ENCODE data around the gene FOXC2. TPM values are rescaled to one million over a fixed set of nuclear protein-coding genes. Genes with fewer than 3 reads are reported as not detected.

The FOXC2 gene
- total and polyA plus RNA-seq, 2 experiments from 2014 or later, result 2.4 to 3.7 TPM

GRCh38 chr16:86531191-86531545, 35.5 kb upstream of the FOXC2 start:
- Histone ChIP-seq H3K4me3 (no peak overlapping the region), H3K27ac (no peak overlapping the region), H3K27me3 (no peaks in the 10 kb centered on the region), H3K36me3 (no peaks in the 10 kb centered on the region), H3K4me1 (ENCODE audit: low read depth) (peaks cover 8% of the 10 kb centered on the region), H3K9me3 (ENCODE audit: low read depth) (no peaks in the 10 kb centered on the region)
- TF ChIP-seq, protein P1, sequence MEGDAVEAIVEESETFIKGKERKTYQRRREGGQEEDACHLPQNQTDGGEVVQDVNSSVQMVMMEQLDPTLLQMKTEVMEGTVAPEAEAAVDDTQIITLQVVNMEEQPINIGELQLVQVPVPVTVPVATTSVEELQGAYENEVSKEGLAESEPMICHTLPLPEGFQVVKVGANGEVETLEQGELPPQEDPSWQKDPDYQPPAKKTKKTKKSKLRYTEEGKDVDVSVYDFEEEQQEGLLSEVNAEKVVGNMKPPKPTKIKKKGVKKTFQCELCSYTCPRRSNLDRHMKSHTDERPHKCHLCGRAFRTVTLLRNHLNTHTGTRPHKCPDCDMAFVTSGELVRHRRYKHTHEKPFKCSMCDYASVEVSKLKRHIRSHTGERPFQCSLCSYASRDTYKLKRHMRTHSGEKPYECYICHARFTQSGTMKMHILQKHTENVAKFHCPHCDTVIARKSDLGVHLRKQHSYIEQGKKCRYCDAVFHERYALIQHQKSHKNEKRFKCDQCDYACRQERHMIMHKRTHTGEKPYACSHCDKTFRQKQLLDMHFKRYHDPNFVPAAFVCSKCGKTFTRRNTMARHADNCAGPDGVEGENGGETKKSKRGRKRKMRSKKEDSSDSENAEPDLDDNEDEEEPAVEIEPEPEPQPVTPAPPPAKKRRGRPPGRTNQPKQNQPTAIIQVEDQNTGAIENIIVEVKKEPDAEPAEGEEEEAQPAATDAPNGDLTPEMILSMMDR (IDR thresholded peaks at IDR 0.05; ENCODE audit: low read depth, low read length), result no peak
- peak in 1 of 2 donors; percentile 77 for DNase-seq (ENCODE audit: low read depth in 1 of 2, low spot score in 1 of 2)

DNA sequence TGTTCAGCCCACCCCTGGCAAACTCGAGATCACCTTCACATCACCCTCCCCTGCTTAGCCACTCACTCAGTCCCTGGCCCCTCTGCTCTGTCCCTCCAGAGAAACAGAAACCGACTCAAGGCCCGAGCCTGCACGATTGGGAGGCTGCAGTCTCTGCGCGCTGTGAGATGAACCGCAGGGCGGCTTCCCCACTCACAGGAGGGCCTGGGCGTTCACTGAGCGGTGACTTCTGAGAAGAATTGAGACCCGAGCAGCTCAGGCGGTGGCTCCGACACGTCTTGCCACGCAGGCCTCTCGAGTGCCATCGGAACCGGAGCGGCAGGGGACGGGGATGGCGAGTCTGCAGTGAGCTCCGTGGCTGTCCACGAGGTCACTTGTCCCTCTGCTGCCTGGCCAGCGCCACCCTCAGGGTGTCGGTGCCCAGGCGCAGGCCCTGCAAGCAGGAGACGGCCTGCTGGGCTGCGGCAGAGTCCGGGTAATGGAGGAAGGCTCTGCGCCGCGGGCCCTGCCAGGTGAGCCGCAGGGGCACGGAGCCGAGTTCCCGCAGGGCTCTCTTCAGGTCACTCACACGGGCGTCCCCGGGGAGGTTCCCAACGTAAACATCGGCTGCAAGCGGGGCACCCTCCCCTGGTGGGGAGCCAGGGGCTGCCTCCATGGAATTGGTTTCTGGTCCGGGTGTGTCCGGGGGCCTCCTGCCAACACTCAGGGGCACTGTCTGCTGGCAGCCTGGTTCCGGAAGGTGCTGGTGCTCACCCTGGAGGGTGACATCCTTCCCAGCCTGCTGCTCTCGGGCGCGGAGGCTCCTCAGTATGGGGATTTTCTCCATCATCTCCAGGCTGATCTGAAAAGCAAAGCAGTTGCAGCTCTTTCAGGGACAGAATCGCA, 34.7 kb upstream of the FOXC2 start:
- no peak for DNase-seq (ENCODE audit: low read depth in 1 of 2, low spot score in 1 of 2)
- Histone ChIP-seq H3K4me3 (no peak overlapping the region), H3K4me1 (ENCODE audit: low read depth) (peaks cover 8% of the 10 kb centered on the region), H3K9me3 (ENCODE audit: low read depth) (no peaks in the 10 kb centered on the region), H3K27me3 (no peaks in the 10 kb centered on the region), H3K36me3 (no peaks in the 10 kb centered on the region), H3K27ac (no peak overlapping the region)
- TF ChIP-seq, protein P1 (IDR thresholded peaks at IDR 0.05; ENCODE audit: low read depth, low read length), result no peak

- no peak for DNase-seq (ENCODE audit: low read depth in 1 of 2, low spot score in 1 of 2)
- Histone ChIP-seq H3K4me3 (no peak overlapping the region), H3K4me1 (ENCODE audit: low read depth) (peaks cover 5% of the 10 kb centered on the region), H3K36me3 (no peaks in the 10 kb centered on the region), H3K27me3 (no peaks in the 10 kb centered on the region), H3K9me3 (ENCODE audit: low read depth) (no peaks in the 10 kb centered on the region), H3K27ac (no peak overlapping the region)
- TF ChIP-seq, protein P1 (IDR thresholded peaks at IDR 0.05; ENCODE audit: low read depth, low read length), result no peak
Observed at GRCh38 chr16:86532526-86532815, 34.2 kb upstream of the FOXC2 start.

- Histone ChIP-seq H3K27ac (no peak overlapping the region), H3K4me3 (no peak overlapping the region), H3K4me1 (ENCODE audit: low read depth) (no peaks in the 10 kb centered on the region)
Observed at GRCh38 chr16:86533076-86533475, 33.6 kb upstream of the FOXC2 start.

DNA sequence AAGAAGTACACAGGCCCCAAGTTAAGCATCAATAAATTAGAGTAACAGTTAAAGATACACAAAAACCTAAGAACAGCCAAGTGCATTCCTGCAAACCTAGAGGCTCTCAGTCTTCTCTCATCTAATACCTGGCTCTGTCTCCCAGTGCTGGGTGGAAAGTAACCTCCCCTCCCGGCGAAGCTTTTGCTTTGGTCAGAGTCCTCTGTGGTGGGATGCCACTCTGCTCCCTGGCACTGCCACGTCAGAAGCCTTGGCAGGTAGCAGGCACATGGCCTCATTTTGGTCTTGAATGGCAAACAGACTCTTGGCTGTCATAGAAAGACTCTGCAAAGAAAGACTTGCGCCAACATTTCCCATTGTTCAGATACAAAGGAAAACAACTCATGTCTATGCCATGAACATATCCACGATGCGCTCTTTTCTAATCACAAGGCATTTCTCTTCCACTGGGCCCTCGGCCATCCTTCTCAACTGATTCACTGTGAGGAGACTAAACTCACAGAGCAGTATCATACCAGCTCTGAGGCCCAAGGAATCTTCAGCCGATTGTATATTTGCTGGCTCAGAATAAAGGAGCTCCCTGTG, 32.8 kb upstream of the FOXC2 start:
- no peaks in the 10 kb centered on the region for H3K9me3 ChIP-seq (ENCODE audit: low read depth)
- no peaks in the 10 kb centered on the region for H3K27me3 ChIP-seq
- no peak overlapping the region for H3K27ac ChIP-seq
- no peaks in the 10 kb centered on the region for H3K36me3 ChIP-seq
- TF ChIP-seq, protein P1 (IDR thresholded peaks at IDR 0.05; ENCODE audit: low read depth, low read length), result no peak
- no peak for DNase-seq (ENCODE audit: low read depth in 1 of 2, low spot score in 1 of 2)
- H3K4me3 ChIP-seq, result no peak overlapping the region
- H3K4me1 ChIP-seq (ENCODE audit: low read depth), result no peaks in the 10 kb centered on the region

More at GRCh38 chr16:86533076-86533475, 33.6 kb upstream of the FOXC2 start:
- Histone ChIP-seq H3K36me3 (no peaks in the 10 kb centered on the region), H3K9me3 (ENCODE audit: low read depth) (no peaks in the 10 kb centered on the region), H3K27me3 (no peaks in the 10 kb centered on the region)
- TF ChIP-seq, protein P1 (IDR thresholded peaks at IDR 0.05; ENCODE audit: low read depth, low read length), result no peak
- no peak for DNase-seq (ENCODE audit: low read depth in 1 of 2, low spot score in 1 of 2)

All from cardiac muscle cell (in vitro differentiated cells and primary cell).